Hypothalamus (tissue), 51 donors: Measurements from ENCODE around the gene FBXL7.

Source experiments
- DNase-seq, 51 donors: peaks; one replicate each; lab custom pipeline; 2025; lab: John Stamatoyannopoulos, UW

Gene FBXL7

GRCh38 chr5:15501091-15501791 lies 1.3 kb downstream of the FBXL7 start:
- DNase-seq = peak in 37 of 51 donors; percentile 5 to 73 (median 25)

GRCh38 chr5:15502208-15502607 lies 2.2 kb downstream of the FBXL7 start:
- DNase-seq = no peak

- DNase-seq = no peak
Measured at GRCh38 chr5:15506146-15506545, 6.2 kb downstream of the FBXL7 start.

GRCh38 chr5:15506897-15507296 lies 6.9 kb downstream of the FBXL7 start:
- no peak for DNase-seq

GRCh38 chr5:15510092-15510491 lies 10.1 kb downstream of the FBXL7 start:
- no peak for DNase-seq

- DNase-seq = peak in 2 of 51 donors; percentile 30 to 41
Measured at GRCh38 chr5:15510831-15511230, 10.9 kb downstream of the FBXL7 start.

GRCh38 chr5:15513431-15513830 lies 13.5 kb downstream of the FBXL7 start:
- DNase-seq = no peak

GRCh38 chr5:15513911-15514310 lies 13.9 kb downstream of the FBXL7 start:
- no peak for DNase-seq

GRCh38 chr5:15515229-15515628 lies 15.2 kb downstream of the FBXL7 start:
- DNase-seq = peak in 2 of 51 donors; percentile 15 to 24

GRCh38 chr5:15516486-15516885 lies 16.5 kb downstream of the FBXL7 start:
- DNase-seq = no peak

GRCh38 chr5:15518786-15519185 lies 18.8 kb downstream of the FBXL7 start:
- no peak for DNase-seq

- DNase-seq = no peak
Measured at GRCh38 chr5:15520856-15521255, 20.9 kb downstream of the FBXL7 start.

- no peak for DNase-seq
Measured at GRCh38 chr5:15521381-15522186, 21.6 kb downstream of the FBXL7 start.

GRCh38 chr5:15522187-15522520 lies 22.2 kb downstream of the FBXL7 start:
- no peak for DNase-seq

GRCh38 chr5:15524712-15525111 lies 24.7 kb downstream of the FBXL7 start:
- DNase-seq = no peak

GRCh38 chr5:15525703-15526275 lies 25.8 kb downstream of the FBXL7 start:
- no peak for DNase-seq

- DNase-seq = peak in 1 of 51 donors; percentile 38
Measured at GRCh38 chr5:15526413-15526812, 26.4 kb downstream of the FBXL7 start.

GRCh38 chr5:15528476-15528875 lies 28.5 kb downstream of the FBXL7 start:
- no peak for DNase-seq

- DNase-seq = no peak
Measured at GRCh38 chr5:15529013-15529412, 29.0 kb downstream of the FBXL7 start.

GRCh38 chr5:15529821-15530220 lies 29.8 kb downstream of the FBXL7 start:
- no peak for DNase-seq

- no peak for DNase-seq
Measured at GRCh38 chr5:15533129-15533893, 33.3 kb downstream of the FBXL7 start.
